Measurements from ENCODE around the gene USF3. TPM values are rescaled to one million over a fixed set of nuclear protein-coding genes. Genes with fewer than 3 reads are reported as not detected.

USF3 gene
- total RNA-seq, 1 donor from 2014 or later: 15.3 TPM

GRCh38 chr3:113620091-113620490 lies 76.4 kb downstream of the USF3 start:
- Histone ChIP-seq H3K79me2 (ENCODE audit: low read depth) (no peaks in the 10 kb centered on the region), H3K4me1 (no peaks in the 10 kb centered on the region), H3K27ac (no peak overlapping the region), H3K4me2 (no peak overlapping the region), H3F3A (ENCODE audit: low read depth) (no peaks in the 10 kb centered on the region), H3K36me3 (no peaks in the 10 kb centered on the region), H3K27me3 (peaks cover 19% of the 10 kb centered on the region), H4K20me1 (ENCODE audit: low read depth) (no peaks in the 10 kb centered on the region), H3K9ac (no peak overlapping the region), H2AFZ (replicated peaks) (no peak overlapping the region), H3K4me3 (no peak overlapping the region), H3K9me3 (ENCODE audit: low read depth) (no peaks in the 10 kb centered on the region)
- no peak for DNase-seq (ENCODE audit: low spot score)
- Mint-ChIP-seq H3K27me3 (ENCODE audit: insufficient read depth, low read depth) (peaks cover 2% of the 10 kb centered on the region), H3K9me3 (no peaks in the 10 kb centered on the region), H3K4me1 (no peaks in the 10 kb centered on the region), H3K4me3 (no peak overlapping the region), H3K36me3 (no peaks in the 10 kb centered on the region), H3K27ac (no peak overlapping the region)
- TF ChIP-seq EZH2 (IDR thresholded peaks at IDR 0.05): no peak
- TF ChIP-seq EZH2phosphoT487 (IDR thresholded peaks at IDR 0.05): no peak
- no peak for TF ChIP-seq CTCF (IDR thresholded peaks at IDR 0.05)

GRCh38 chr3:113617726-113618125 lies 78.7 kb downstream of the USF3 start:
- no peak overlapping the region for H3K27ac Mint-ChIP-seq
- no peak for DNase-seq (ENCODE audit: low spot score)
- H3K27me3 ChIP-seq: no peaks in the 10 kb centered on the region
- H3K36me3 ChIP-seq: no peaks in the 10 kb centered on the region
- H3F3A ChIP-seq (ENCODE audit: low read depth): no peaks in the 10 kb centered on the region
- H3K4me3 ChIP-seq: no peak overlapping the region
- no peak overlapping the region for H3K9ac ChIP-seq
- no peaks in the 10 kb centered on the region for H3K9me3 Mint-ChIP-seq
- H3K4me1 ChIP-seq: peaks cover 3% of the 10 kb centered on the region
- no peak overlapping the region for H3K4me2 ChIP-seq
- no peaks in the 10 kb centered on the region for H3K79me2 ChIP-seq (ENCODE audit: low read depth)
- no peaks in the 10 kb centered on the region for H3K36me3 Mint-ChIP-seq
- H3K4me3 Mint-ChIP-seq: no peak overlapping the region
- no peak overlapping the region for H2AFZ ChIP-seq (replicated peaks)
- no peaks in the 10 kb centered on the region for H3K9me3 ChIP-seq (ENCODE audit: low read depth)
- no peaks in the 10 kb centered on the region for H4K20me1 ChIP-seq (ENCODE audit: low read depth)
- no peaks in the 10 kb centered on the region for H3K4me1 Mint-ChIP-seq
- H3K27me3 Mint-ChIP-seq (ENCODE audit: insufficient read depth, low read depth): no peaks in the 10 kb centered on the region
- TF ChIP-seq EZH2phosphoT487 (IDR thresholded peaks at IDR 0.05) (no peak), EZH2 (IDR thresholded peaks at IDR 0.05) (no peak), CTCF (IDR thresholded peaks at IDR 0.05) (no peak)
- no peak overlapping the region for H3K27ac ChIP-seq

- Histone ChIP-seq H3K4me2 (no peak overlapping the region), H3K4me1 (peaks cover 3% of the 10 kb centered on the region), H3F3A (ENCODE audit: low read depth) (no peaks in the 10 kb centered on the region), H3K27me3 (no peaks in the 10 kb centered on the region), H2AFZ (replicated peaks) (no peak overlapping the region), H3K4me3 (no peak overlapping the region), H4K20me1 (ENCODE audit: low read depth) (no peaks in the 10 kb centered on the region), H3K9me3 (ENCODE audit: low read depth) (no peaks in the 10 kb centered on the region), H3K27ac (no peak overlapping the region), H3K36me3 (no peaks in the 10 kb centered on the region), H3K9ac (no peak overlapping the region), H3K79me2 (ENCODE audit: low read depth) (no peaks in the 10 kb centered on the region)
- no peak for TF ChIP-seq EZH2 (IDR thresholded peaks at IDR 0.05)
- TF ChIP-seq EZH2phosphoT487 (IDR thresholded peaks at IDR 0.05): no peak
- TF ChIP-seq CTCF (IDR thresholded peaks at IDR 0.05): no peak
- no peaks in the 10 kb centered on the region for H3K27me3 Mint-ChIP-seq (ENCODE audit: insufficient read depth, low read depth)
- H3K27ac Mint-ChIP-seq: no peak overlapping the region
- H3K9me3 Mint-ChIP-seq: no peaks in the 10 kb centered on the region
- DNase-seq (ENCODE audit: low spot score): no peak
- no peaks in the 10 kb centered on the region for H3K4me1 Mint-ChIP-seq
- no peaks in the 10 kb centered on the region for H3K36me3 Mint-ChIP-seq
- H3K4me3 Mint-ChIP-seq: no peak overlapping the region
These were observed 80.5 kb downstream of the USF3 start for GRCh38 chr3:113615976-113616375.
